D341Med (cell line): ENCODE measurements around the gene BRICD5.

Source experiments
- DNase-seq: peaks from one replicate; pipeline ENCODE4 v3.0.0; 2012; ENCODE audit warnings: low spot score

Gene BRICD5

GRCh38 chr16:2163211-2163881, 47.3 kb downstream of the BRICD5 start:
- no peak for DNase-seq

DNA sequence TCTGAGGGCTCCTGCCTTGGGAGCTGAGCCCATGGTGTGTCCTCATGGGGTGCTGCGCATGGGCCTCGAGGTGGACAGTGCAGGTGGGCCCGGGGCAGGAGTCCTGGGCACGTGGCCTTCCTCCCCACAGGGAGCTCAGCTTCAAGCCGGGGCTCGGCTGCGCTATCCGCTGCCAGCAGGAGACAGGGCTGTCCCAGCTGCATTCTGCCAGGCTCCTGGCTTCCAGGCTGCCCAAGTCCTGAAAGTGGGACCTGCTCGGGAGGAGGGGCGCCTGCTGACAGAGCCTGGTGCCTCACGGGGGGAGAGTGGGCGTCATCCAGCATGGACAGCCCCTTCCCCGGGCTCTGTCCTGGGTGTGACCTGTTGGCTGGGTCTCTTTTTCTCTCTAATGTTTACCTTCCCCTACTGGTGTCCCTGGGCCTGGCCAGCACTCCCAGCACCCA, 48.0 kb downstream of the BRICD5 start:
- DNase-seq: no peak

DNA sequence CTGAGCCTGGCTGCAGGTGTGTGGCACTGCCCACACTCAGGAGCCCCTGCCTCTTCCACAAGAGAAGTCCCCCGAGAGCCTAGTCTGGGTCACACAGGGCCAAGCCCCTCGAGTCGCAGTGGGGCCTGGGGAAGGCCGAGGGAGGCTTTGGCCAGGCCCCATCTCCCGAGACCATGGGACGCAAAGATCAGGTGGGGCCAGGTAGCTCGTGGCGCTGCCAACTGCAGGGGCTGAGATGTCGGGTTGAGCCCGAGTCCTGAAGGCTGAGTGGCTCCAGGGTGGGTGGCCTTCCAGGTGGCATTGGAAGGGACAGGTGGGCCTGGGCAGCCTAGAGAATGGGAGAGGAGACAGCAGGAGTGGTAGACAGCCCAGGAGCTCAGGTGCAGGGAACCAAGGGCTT, 48.8 kb downstream of the BRICD5 start:
- no peak for DNase-seq

GRCh38 chr16:2160915-2161551, 49.6 kb downstream of the BRICD5 start:
- DNase-seq: no peak
